ENCODE measurements around the gene HLF.

GRCh38 chr17:55271958-55272710 is 7.4 kb downstream of the HLF start:
- TF ChIP-seq, protein P1, sequence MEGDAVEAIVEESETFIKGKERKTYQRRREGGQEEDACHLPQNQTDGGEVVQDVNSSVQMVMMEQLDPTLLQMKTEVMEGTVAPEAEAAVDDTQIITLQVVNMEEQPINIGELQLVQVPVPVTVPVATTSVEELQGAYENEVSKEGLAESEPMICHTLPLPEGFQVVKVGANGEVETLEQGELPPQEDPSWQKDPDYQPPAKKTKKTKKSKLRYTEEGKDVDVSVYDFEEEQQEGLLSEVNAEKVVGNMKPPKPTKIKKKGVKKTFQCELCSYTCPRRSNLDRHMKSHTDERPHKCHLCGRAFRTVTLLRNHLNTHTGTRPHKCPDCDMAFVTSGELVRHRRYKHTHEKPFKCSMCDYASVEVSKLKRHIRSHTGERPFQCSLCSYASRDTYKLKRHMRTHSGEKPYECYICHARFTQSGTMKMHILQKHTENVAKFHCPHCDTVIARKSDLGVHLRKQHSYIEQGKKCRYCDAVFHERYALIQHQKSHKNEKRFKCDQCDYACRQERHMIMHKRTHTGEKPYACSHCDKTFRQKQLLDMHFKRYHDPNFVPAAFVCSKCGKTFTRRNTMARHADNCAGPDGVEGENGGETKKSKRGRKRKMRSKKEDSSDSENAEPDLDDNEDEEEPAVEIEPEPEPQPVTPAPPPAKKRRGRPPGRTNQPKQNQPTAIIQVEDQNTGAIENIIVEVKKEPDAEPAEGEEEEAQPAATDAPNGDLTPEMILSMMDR (conservative IDR thresholded peaks at IDR 0.05 in 1 of 2, IDR thresholded peaks at IDR 0.05 in 1 of 2; ENCODE audit: extremely low read depth in 1 of 2, insufficient read depth in 1 of 2, low read depth in 1 of 2, low read length in 2 of 2): no peak
- TF ChIP-seq EZH2 (IDR thresholded peaks at IDR 0.05; ENCODE audit: borderline replicate concordance, low read length): no peak

Data from mammary epithelial cell (primary cell).